Keratinocyte (primary cell): Measurements from ENCODE around the gene SPAG16. TPM values are rescaled to one million over a fixed set of nuclear protein-coding genes. Genes with fewer than 3 reads are reported as not detected.
A peak's percentile ranks its signal among the peaks of the same experiment; 100 is the strongest.

Experiments
- DNase-seq: peaks from one replicate; pipeline ENCODE4 v3.0.0-alpha.2; 2011; ENCODE audit warnings: low read depth, missing footprints, low spot score
- FAIRE-seq: peaks from 2 replicates; lab custom pipeline; 2011; peaks lifted over from hg19 to GRCh38; lab: Jason Lieb, UNC
- H2AFZ ChIP-seq: 2 replicates; pipeline ENCODE4 v1.6.0; 2012; ENCODE audit warnings: low read length, control low read depth, inconsistent platforms; ENCODE audit not compliant: control insufficient read depth
- H3K27ac ChIP-seq: 2 replicates; pipeline ENCODE4 v1.5.1; 2011; ENCODE audit warnings: low read length; ENCODE audit not compliant: control insufficient read depth, insufficient read depth
- H3K27me3 ChIP-seq: 3 replicates; pipeline ENCODE4 v1.6.0; 2011; ENCODE audit warnings: low read length; ENCODE audit not compliant: control insufficient read depth, insufficient read depth; ENCODE audit errors: extremely low read depth
- H3K36me3 ChIP-seq, 2 experiments: 2 replicates in 1 of 2; 3 replicates in 1 of 2; pipeline ENCODE4 v1.5.1; 2011; ENCODE audit warnings: low read length in 2 of 2, mild to moderate bottlenecking in 1 of 2; ENCODE audit not compliant: control insufficient read depth in 2 of 2, insufficient read depth in 2 of 2; ENCODE audit errors: extremely low read depth in 1 of 2
- H3K4me1 ChIP-seq: 3 replicates; pipeline ENCODE4 v1.5.1; 2011; ENCODE audit warnings: low read length; ENCODE audit not compliant: control insufficient read depth, insufficient read depth; ENCODE audit errors: extremely low read depth
- H3K4me2 ChIP-seq: 3 replicates; pipeline ENCODE4 v1.6.0; 2011; ENCODE audit warnings: low read depth, low read length; ENCODE audit not compliant: control insufficient read depth, insufficient read depth; ENCODE audit errors: extremely low read depth
- H3K4me3 ChIP-seq, 3 experiments: fragments of 200-600 bp in 1 of 3; sonication (generic) in 1 of 3; 2 replicates in 2 of 3; 3 replicates in 1 of 3; pipeline ENCODE4 v1.5.1; 2011 to 2016; ENCODE audit warnings: low read length in 3 of 3, mild to moderate bottlenecking in 3 of 3, control low read depth in 2 of 3, inconsistent platforms in 1 of 3, low read depth in 1 of 3, mixed read lengths in 1 of 3, mixed run types in 1 of 3, moderate library complexity in 1 of 3; ENCODE audit not compliant: control insufficient read depth in 2 of 3, insufficient read depth in 2 of 3; ENCODE audit errors: extremely low read depth in 1 of 3
- H3K79me2 ChIP-seq: 2 replicates; pipeline ENCODE4 v1.6.0; 2012; ENCODE audit warnings: low read length; ENCODE audit not compliant: control insufficient read depth, insufficient read depth
- H3K9ac ChIP-seq: 3 replicates; pipeline ENCODE4 v1.6.0; 2011; ENCODE audit warnings: low read length; ENCODE audit not compliant: control insufficient read depth, insufficient read depth; ENCODE audit errors: extremely low read depth
- H3K9me1 ChIP-seq: 3 replicates; pipeline ENCODE4 v1.6.0; 2011; ENCODE audit warnings: low read length; ENCODE audit not compliant: control insufficient read depth, insufficient read depth; ENCODE audit errors: extremely low read depth
- H3K9me3 ChIP-seq: 2 replicates; pipeline ENCODE4 v1.5.1; 2012; ENCODE audit warnings: low read depth, low read length; ENCODE audit not compliant: control insufficient read depth
- H4K20me1 ChIP-seq: 3 replicates; pipeline ENCODE4 v1.6.0; 2011; ENCODE audit warnings: low read length; ENCODE audit not compliant: control insufficient read depth, insufficient read depth; ENCODE audit errors: extremely low read depth
- EZH2 ChIP-seq: IDR thresholded peaks from one replicate; pipeline ENCODE4 v1.6.1; 2012; ENCODE audit warnings: inconsistent platforms, mild to moderate bottlenecking, low read length, moderate library complexity
- dilution Hi-C: fragments of 300-500 bp; cut with MboI; formaldehyde crosslinking; loops from one replicate; pipeline ENCODE4 v1.7.0; 2020; ENCODE audit warnings: low sequenced_read_pairs; ENCODE audit not compliant: extremely low pct_ligation_motif_present
- polyA plus RNA-seq, 5 experiments: library from polyadenylated mRNA; depleted of rRNA in 3 of 5; stranded (reverse) in 3 of 5; stranded (forward) in 1 of 5; unstranded in 1 of 5; fragments of >200 nt; gene quantifications; 1 replicate in 1 of 5; 2 replicates in 3 of 5; 3 replicates in 1 of 5; pipeline versions ENCODE4 v1.2.1 to v1.2.3, GENCODE V29; 2011 to 2012; ENCODE audit warnings: missing spikeins in 2 of 5, low read depth in 1 of 5, low replicate concordance in 1 of 5
- TF ChIP-seq, protein P1 (sequence below), 3 experiments: IDR thresholded peaks in 1 of 3; conservative IDR thresholded peaks in 1 of 3; optimal IDR thresholded peaks in 1 of 3; 2 replicates in 2 of 3; 3 replicates in 1 of 3; pipeline versions ENCODE3 to v1.5.1; 2011; ENCODE audit warnings: low read length in 3 of 3, mild to moderate bottlenecking in 3 of 3, moderate library complexity in 2 of 3, control low read depth in 1 of 3, inconsistent platforms in 1 of 3; ENCODE audit not compliant: insufficient read depth in 2 of 3; ENCODE audit errors: extremely low read depth in 1 of 3

SPAG16 gene
- polyA plus RNA-seq, 1 donor (not counting 4 experiments of a cell fraction or from before 2014, with no cell fraction given) = 19.6 TPM

DNA sequence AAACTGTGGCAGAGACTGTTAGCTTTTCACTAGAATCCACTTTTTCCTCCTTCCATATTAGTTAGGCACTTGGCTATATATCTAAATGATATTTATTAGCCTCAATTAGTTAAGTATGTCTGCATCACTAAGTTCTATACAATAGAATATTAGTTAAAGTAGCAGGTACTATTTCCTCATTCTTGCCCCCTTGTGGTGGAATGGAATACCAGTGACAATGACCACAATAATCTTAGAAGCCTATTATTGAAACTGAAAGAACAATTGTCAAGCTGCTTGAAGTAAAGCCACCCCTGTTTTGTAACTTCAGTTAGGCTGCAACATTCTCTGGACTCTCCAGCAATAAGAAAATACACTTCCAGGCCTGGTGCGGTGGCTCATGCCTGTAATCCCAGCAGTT lies 650.3 kb downstream of the SPAG16 start:
- no peaks in the 10 kb centered on the region for H3K79me2 ChIP-seq
- no peak overlapping the region for H3K4me3 ChIP-seq
- H3K4me1 ChIP-seq = no peaks in the 10 kb centered on the region
- H3K36me3 ChIP-seq = no peaks in the 10 kb centered on the region
- no peaks in the 10 kb centered on the region for H3K9me3 ChIP-seq
- no peaks in the 10 kb centered on the region for H3K27me3 ChIP-seq
- FAIRE-seq (no peak), DNase-seq (no peak)
- no peak overlapping the region for H3K27ac ChIP-seq
- dilution Hi-C loops = no loop called here
- H3K9ac ChIP-seq = no peak overlapping the region
- no peaks in the 10 kb centered on the region for H4K20me1 ChIP-seq
- H3K9me1 ChIP-seq = no peaks in the 10 kb centered on the region
- TF ChIP-seq, protein P1, sequence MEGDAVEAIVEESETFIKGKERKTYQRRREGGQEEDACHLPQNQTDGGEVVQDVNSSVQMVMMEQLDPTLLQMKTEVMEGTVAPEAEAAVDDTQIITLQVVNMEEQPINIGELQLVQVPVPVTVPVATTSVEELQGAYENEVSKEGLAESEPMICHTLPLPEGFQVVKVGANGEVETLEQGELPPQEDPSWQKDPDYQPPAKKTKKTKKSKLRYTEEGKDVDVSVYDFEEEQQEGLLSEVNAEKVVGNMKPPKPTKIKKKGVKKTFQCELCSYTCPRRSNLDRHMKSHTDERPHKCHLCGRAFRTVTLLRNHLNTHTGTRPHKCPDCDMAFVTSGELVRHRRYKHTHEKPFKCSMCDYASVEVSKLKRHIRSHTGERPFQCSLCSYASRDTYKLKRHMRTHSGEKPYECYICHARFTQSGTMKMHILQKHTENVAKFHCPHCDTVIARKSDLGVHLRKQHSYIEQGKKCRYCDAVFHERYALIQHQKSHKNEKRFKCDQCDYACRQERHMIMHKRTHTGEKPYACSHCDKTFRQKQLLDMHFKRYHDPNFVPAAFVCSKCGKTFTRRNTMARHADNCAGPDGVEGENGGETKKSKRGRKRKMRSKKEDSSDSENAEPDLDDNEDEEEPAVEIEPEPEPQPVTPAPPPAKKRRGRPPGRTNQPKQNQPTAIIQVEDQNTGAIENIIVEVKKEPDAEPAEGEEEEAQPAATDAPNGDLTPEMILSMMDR (optimal IDR thresholded peaks at IDR 0.05 in 1 of 3, IDR thresholded peaks at IDR 0.05 in 1 of 3, conservative IDR thresholded peaks at IDR 0.05 in 1 of 3; ENCODE audit: extremely low read depth in 1 of 3, insufficient read depth in 2 of 3, low read length in 3 of 3) = peak in 2 of 3 experiments; percentile 23 to 28
- TF ChIP-seq EZH2 = no peak
- H2AFZ ChIP-seq = no peak overlapping the region
- H3K4me2 ChIP-seq = no peak overlapping the region

DNA sequence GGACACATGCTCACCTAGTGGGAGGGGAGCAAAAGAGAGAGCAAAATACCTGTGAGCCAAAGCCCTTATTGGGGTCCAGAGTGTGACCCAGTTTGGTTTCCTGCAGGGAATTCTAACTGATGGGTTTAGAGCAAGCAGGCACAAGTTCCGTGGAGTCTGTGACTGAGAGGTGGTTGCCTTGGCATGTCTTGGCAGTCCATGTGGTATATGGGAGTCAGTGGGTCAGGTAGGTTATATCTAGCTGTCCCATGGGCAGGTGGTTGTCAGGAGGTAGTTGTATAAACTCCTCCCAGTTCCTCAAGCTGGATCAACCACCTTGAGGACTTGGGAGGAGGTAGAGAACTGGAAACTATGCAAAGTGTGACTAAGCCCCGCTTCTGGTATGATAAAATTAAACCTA lies 673.8 kb downstream of the SPAG16 start:
- Histone ChIP-seq H2AFZ (peak overlapping the region; percentile 62), H3K9ac (no peak overlapping the region), H3K9me3 (no peaks in the 10 kb centered on the region), H3K36me3 (no peaks in the 10 kb centered on the region), H3K4me3 (no peak overlapping the region), H4K20me1 (no peaks in the 10 kb centered on the region), H3K9me1 (no peaks in the 10 kb centered on the region), H3K4me1 (no peaks in the 10 kb centered on the region), H3K27ac (no peak overlapping the region), H3K4me2 (no peak overlapping the region), H3K27me3 (no peaks in the 10 kb centered on the region), H3K79me2 (no peaks in the 10 kb centered on the region)
- dilution Hi-C loops = no loop called here
- TF ChIP-seq, protein P1 (optimal IDR thresholded peaks at IDR 0.05 in 1 of 3, IDR thresholded peaks at IDR 0.05 in 1 of 3, conservative IDR thresholded peaks at IDR 0.05 in 1 of 3; ENCODE audit: extremely low read depth in 1 of 3, insufficient read depth in 2 of 3, low read length in 3 of 3) = no peak
- TF ChIP-seq EZH2 = no peak
- DNase-seq = no peak
- FAIRE-seq = peak; percentile 26
